Natural killer cell (primary cell): Measurements from ENCODE around the gene HES3. TPM values are rescaled to one million over a fixed set of nuclear protein-coding genes. Genes with fewer than 3 reads are reported as not detected.

Source experiments
- ATAC-seq, 3 donors: fragments of 150-1000 bp in 2 of 3; fragments of 200-7000 bp in 1 of 3; cut with Tn5 transposase; 1 replicate in 1 of 3; 2 replicates in 2 of 3; pipeline ENCODE4 v1.10.0; 2021; ENCODE audit warnings: mild to moderate bottlenecking in 2 of 3, moderate library complexity in 2 of 3
- DNase-seq, 2 donors: peaks; one replicate each; pipeline versions ENCODE4 v3.0.0 to v3.0.0-alpha.2; 2013 to 2021; ENCODE audit warnings: mixed read lengths in 1 of 2
- H3K27ac ChIP-seq: one replicate; pipeline ENCODE4 v1.5.1; 2013; ENCODE audit warnings: mild to moderate bottlenecking, low read length
- H3K27me3 ChIP-seq: one replicate; pipeline ENCODE4 v1.6.1; 2013; ENCODE audit warnings: low read length; ENCODE audit not compliant: control insufficient read depth, insufficient read depth
- H3K36me3 ChIP-seq: one replicate; pipeline ENCODE4 v1.6.1; 2013; ENCODE audit warnings: low read length; ENCODE audit not compliant: control insufficient read depth, insufficient read depth
- H3K4me1 ChIP-seq: one replicate; pipeline ENCODE4 v1.6.1; 2013; ENCODE audit warnings: low read length; ENCODE audit not compliant: control insufficient read depth, insufficient read depth
- H3K4me3 ChIP-seq: one replicate; pipeline ENCODE4 v1.5.1; 2013; ENCODE audit warnings: low read length
- H3K9me3 ChIP-seq: one replicate; pipeline ENCODE4 v1.6.1; 2013; ENCODE audit warnings: low read length; ENCODE audit not compliant: control insufficient read depth, insufficient read depth
- H3K27ac Mint-ChIP-seq, 2 donors: one replicate each; pipeline ENCODE4 v1.8.0; 2022; ENCODE audit warnings: mild to moderate bottlenecking in 2 of 2, mixed read lengths in 2 of 2, moderate library complexity in 1 of 2
- H3K27me3 Mint-ChIP-seq, 2 donors: one replicate each; pipeline ENCODE4 v1.8.0; 2022; ENCODE audit warnings: low read depth in 2 of 2, mixed read lengths in 2 of 2
- H3K36me3 Mint-ChIP-seq: one replicate; pipeline ENCODE4 v1.8.0; 2022; ENCODE audit warnings: mixed read lengths
- H3K4me1 Mint-ChIP-seq, 2 donors: one replicate each; pipeline ENCODE4 v1.8.0; 2022; ENCODE audit warnings: mixed read lengths in 2 of 2
- H3K4me3 Mint-ChIP-seq: one replicate; pipeline ENCODE4 v1.8.0; 2022; ENCODE audit warnings: mild to moderate bottlenecking, moderate library complexity, mixed read lengths
- H3K9me3 Mint-ChIP-seq, 2 donors: one replicate each; pipeline ENCODE4 v1.8.0; 2022; ENCODE audit warnings: mixed read lengths in 2 of 2
- WGBS: methylation state at CpG from one replicate; pipeline ENCODE4 v1.1.7; 2013; ENCODE audit warnings: missing lambda C conversion rate; ENCODE audit not compliant: insufficient coverage; 5-methylcytosine and 5-hydroxymethylcytosine counted together
- intact Hi-C: fragments of 100-400 bp; cut with micrococcal nuclease; formaldehyde crosslinking; loops from one replicate; pipeline ENCODE4 v1.14.2; 2022
- total RNA-seq, 4 donors: library from RNA; stranded (reverse); fragments of 120-200 nt in 1 of 4; gene quantifications; one replicate each; pipeline versions ENCODE4 v1.2.3 to v1.2.4, GENCODE V29; 2013 to 2022
- TF ChIP-seq, protein P1 (sequence below): fragments of 200-600 bp; IDR thresholded peaks from one replicate; pipeline ENCODE4 v1.8.0; 2022; ENCODE audit warnings: antibody characterized with exemption

Gene HES3
- total RNA-seq, 3 donors from 2014 or later (not counting 1 experiment from before 2014, with no cell fraction given) = not detected

- WGBS = 100% methylated on average over 4 of the region's 4 CpGs
- Mint-ChIP-seq H3K27ac (no peak overlapping the region), H3K4me1 (peaks cover 16 to 23% of the 10 kb centered on the region in 2 donors), H3K36me3 (no peaks in the 10 kb centered on the region), H3K9me3 (no peaks in the 10 kb centered on the region), H3K27me3 (peaks cover 17 to 23% of the 10 kb centered on the region in 2 donors), H3K4me3 (peak overlapping the region; percentile 45)
- Histone ChIP-seq H3K27me3 (peaks cover 16% of the 10 kb centered on the region), H3K36me3 (peaks cover 7% of the 10 kb centered on the region), H3K4me1 (peaks cover 14% of the 10 kb centered on the region), H3K27ac (no peak overlapping the region), H3K9me3 (no peaks in the 10 kb centered on the region), H3K4me3 (no peak overlapping the region)
- DNase-seq (no peak), ATAC-seq (no peak)
- intact Hi-C loops = no loop called here
- TF ChIP-seq, protein P1, sequence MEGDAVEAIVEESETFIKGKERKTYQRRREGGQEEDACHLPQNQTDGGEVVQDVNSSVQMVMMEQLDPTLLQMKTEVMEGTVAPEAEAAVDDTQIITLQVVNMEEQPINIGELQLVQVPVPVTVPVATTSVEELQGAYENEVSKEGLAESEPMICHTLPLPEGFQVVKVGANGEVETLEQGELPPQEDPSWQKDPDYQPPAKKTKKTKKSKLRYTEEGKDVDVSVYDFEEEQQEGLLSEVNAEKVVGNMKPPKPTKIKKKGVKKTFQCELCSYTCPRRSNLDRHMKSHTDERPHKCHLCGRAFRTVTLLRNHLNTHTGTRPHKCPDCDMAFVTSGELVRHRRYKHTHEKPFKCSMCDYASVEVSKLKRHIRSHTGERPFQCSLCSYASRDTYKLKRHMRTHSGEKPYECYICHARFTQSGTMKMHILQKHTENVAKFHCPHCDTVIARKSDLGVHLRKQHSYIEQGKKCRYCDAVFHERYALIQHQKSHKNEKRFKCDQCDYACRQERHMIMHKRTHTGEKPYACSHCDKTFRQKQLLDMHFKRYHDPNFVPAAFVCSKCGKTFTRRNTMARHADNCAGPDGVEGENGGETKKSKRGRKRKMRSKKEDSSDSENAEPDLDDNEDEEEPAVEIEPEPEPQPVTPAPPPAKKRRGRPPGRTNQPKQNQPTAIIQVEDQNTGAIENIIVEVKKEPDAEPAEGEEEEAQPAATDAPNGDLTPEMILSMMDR = no peak
Observed at GRCh38 chr1:6237093-6237492, 6.9 kb upstream of the HES3 start.

DNA sequence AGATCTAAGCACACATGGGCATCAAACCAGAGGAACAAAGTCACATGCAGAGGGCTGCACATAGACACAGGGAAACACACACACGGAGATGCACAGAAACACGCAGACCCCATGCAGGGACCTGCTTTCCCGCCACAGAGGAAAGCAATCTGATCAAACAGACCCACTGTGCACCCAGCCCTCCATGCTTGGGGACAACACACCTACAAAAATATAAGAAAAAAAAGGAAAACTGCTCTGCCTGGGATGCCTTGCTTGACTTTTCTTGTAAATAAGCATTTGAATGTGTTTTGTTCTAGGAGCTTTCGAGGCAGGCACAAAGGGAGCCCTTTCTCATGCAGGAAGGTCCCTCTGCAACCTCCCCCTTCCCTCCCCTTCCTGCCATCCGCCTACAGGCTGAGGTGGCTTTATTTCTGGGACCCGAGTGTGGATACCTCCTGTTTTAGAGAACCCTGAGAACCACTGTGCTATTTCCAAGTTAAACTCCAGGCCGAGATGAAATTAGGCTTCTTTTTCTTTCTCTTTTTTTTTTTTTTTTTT lies 4.7 kb upstream of the HES3 start:
- Mint-ChIP-seq H3K9me3 (no peaks in the 10 kb centered on the region), H3K4me3 (no peak overlapping the region), H3K4me1 (peaks cover 16 to 18% of the 10 kb centered on the region in 2 donors), H3K36me3 (no peaks in the 10 kb centered on the region), H3K27ac (no peak overlapping the region), H3K27me3 (peaks cover 17 to 34% of the 10 kb centered on the region in 2 donors)
- peaks cover 14% of the 10 kb centered on the region for H3K4me1 ChIP-seq
- no peak for DNase-seq
- no peak for ATAC-seq
- intact Hi-C loops = no loop called here
- no peaks in the 10 kb centered on the region for H3K9me3 ChIP-seq
- H3K27me3 ChIP-seq = peaks cover 31% of the 10 kb centered on the region
- no peaks in the 10 kb centered on the region for H3K36me3 ChIP-seq
- WGBS = 20% methylated on average over 7 of the region's 7 CpGs
- H3K4me3 ChIP-seq = no peak overlapping the region
- no peak overlapping the region for H3K27ac ChIP-seq
- TF ChIP-seq, protein P1 = no peak

DNA sequence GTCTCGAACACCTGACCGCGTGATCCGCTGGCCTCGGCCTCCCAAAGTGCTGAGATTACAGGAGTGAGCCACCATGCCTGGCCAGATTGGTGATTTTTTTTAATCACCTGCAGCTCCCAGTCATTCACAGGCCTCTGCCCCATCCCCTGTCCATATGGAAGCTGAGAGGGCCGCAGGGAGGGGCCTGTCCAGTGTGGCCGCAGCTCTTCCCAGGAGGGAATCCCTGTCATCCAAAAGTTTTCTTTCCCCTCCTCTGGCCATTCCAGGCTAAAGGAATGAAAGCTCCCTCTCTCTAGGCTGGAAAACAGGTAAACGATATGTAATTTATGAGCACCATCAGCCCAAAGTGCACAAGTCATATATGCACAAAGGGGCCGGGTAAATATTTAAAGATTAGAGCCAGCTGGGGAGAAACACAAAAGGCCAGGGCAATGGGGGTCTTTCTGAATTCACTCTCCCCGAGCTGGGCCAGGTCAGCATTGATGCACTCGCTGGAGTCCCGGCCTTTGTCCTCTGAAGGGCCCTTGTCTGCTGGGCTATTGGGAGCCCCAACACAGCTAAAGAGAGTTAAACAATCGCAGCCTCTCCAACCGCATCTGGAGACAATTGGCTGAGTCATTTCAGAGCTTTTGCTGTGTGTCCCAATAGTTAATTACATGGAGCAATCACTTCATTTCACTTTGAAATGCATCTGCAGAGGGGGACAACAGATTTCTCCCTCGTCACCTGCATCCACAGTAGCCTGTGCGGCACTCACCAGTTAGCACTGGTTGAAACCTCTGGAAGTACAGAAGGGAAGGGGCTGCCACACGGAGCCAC lies 3.8 kb upstream of the HES3 start:
- Mint-ChIP-seq H3K27me3 (peaks cover 17 to 36% of the 10 kb centered on the region in 2 donors), H3K36me3 (no peaks in the 10 kb centered on the region), H3K4me1 (peaks cover 7 to 10% of the 10 kb centered on the region in 2 donors), H3K9me3 (no peaks in the 10 kb centered on the region), H3K27ac (no peak overlapping the region), H3K4me3 (no peak overlapping the region)
- DNase-seq (no peak), ATAC-seq (no peak)
- H3K4me1 ChIP-seq = peaks cover 6% of the 10 kb centered on the region
- H3K9me3 ChIP-seq = no peaks in the 10 kb centered on the region
- TF ChIP-seq, protein P1 = no peak
- no peaks in the 10 kb centered on the region for H3K36me3 ChIP-seq
- intact Hi-C loops = loop anchor here (5.0 kb wide), 1 partner anchor 133 kb away; no protein-coding TSS in a partner anchor
- 44% methylated on average over 17 of the region's 17 CpGs for WGBS
- no peak overlapping the region for H3K27ac ChIP-seq
- no peak overlapping the region for H3K4me3 ChIP-seq
- peaks cover 36% of the 10 kb centered on the region for H3K27me3 ChIP-seq
